ENCODE data around the gene KHDC1L. TPM values are rescaled to one million over a fixed set of nuclear protein-coding genes. Genes with fewer than 3 reads are reported as not detected.

The KHDC1L gene
- total RNA-seq, 1 experiment from 2014 or later, result not detected

DNA sequence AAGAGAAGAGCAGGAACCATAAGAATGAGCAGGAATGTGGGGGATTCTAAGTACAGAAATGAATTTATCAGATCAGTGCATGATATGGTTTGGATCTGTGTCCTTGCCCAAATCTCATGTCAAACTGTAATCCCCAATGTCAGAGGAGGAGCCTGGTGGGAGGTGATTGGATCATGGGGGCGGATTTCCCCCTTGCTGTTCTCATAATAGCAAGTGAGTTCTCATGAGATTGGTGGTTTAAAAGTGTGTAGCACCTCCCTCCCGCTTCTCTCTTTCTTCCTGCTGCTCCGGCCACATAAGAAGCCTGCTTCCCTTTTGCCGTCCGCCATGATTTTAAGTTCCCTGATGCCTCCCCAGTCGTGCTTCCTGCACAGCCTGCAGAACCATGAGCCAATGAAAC, 49.2 kb downstream of the KHDC1L start:
- Histone ChIP-seq H2BK5ac (ENCODE audit: insufficient read length, low read length) (no peak overlapping the region), H4K91ac (ENCODE audit: insufficient read length, low read depth, low read length) (no peak overlapping the region), H3K18ac (ENCODE audit: insufficient read length, low read depth, low read length) (no peak overlapping the region), H3K23me2 (ENCODE audit: insufficient read length, low read depth, low read length, poor library complexity, severe bottlenecking) (no peaks in the 10 kb centered on the region), H3K9ac (ENCODE audit: extremely low read depth, insufficient read length, low read length) (no peak overlapping the region), H3K23ac (ENCODE audit: insufficient read length, low read depth, low read length) (no peak overlapping the region), H4K5ac (ENCODE audit: insufficient read length, low read depth, low read length) (no peak overlapping the region), H2BK12ac (ENCODE audit: insufficient read length, low read depth, low read length) (no peak overlapping the region), H3K4me1 (ENCODE audit: insufficient read depth, low read length) (peaks cover 2% of the 10 kb centered on the region), H3K79me2 (ENCODE audit: insufficient read depth, low read length) (no peaks in the 10 kb centered on the region), H3K4me2 (ENCODE audit: insufficient read depth, insufficient read length, low read length) (no peak overlapping the region), H3K79me1 (ENCODE audit: insufficient read depth, low read depth, low read length, poor library complexity, severe bottlenecking) (no peaks in the 10 kb centered on the region), H4K20me1 (ENCODE audit: control insufficient read depth, insufficient read depth, insufficient read length) (no peaks in the 10 kb centered on the region), H3T11ph (ENCODE audit: low read length) (no peak overlapping the region), H3K14ac (ENCODE audit: insufficient read depth, low read length) (no peak overlapping the region), H2BK20ac (ENCODE audit: low read depth, low read length, poor library complexity, severe bottlenecking) (no peak overlapping the region), H3K27ac (ENCODE audit: insufficient read length, low read depth, low read length) (no peak overlapping the region), H4K8ac (replicated peaks; ENCODE audit: insufficient read length, low read depth, low read length) (no peak overlapping the region), H3K27me3 (ENCODE audit: insufficient read depth, low read length) (no peaks in the 10 kb centered on the region), H2BK15ac (ENCODE audit: low read depth, low read length) (no peak overlapping the region), H3K4ac (ENCODE audit: low read depth, low read length) (no peak overlapping the region), H3K9me3 (ENCODE audit: control insufficient read depth, low read depth, low read length) (no peaks in the 10 kb centered on the region), H2AFZ (ENCODE audit: low read length) (no peak overlapping the region), H2AK5ac (ENCODE audit: insufficient read length, low read length) (no peak overlapping the region), H3K56ac (ENCODE audit: insufficient read length, low read depth, low read length) (no peak overlapping the region), H2BK120ac (ENCODE audit: low read depth, low read length, poor library complexity, severe bottlenecking) (no peak overlapping the region)
- H3K4me3 Mint-ChIP-seq, result no peak overlapping the region
- peaks cover 0 to 10% of the 10 kb centered on the region in 2 experiments; a peak in 2 of 4 replicates for H3K4me1 Mint-ChIP-seq
- no peak for DNase-seq
- no peaks in the 10 kb centered on the region for H3K27me3 Mint-ChIP-seq (ENCODE audit: low read depth)
- H3K27ac Mint-ChIP-seq, result no peak overlapping the region
- no CpG with 5 or more reads among the region's 6 CpGs for WGBS (ENCODE audit: extremely low coverage, insufficient read length, low lambda C conversion rate)
- no peaks in the 10 kb centered on the region for H3K36me3 Mint-ChIP-seq (ENCODE audit: insufficient read depth in 1 of 3, low read depth in 3 of 3)
- TF ChIP-seq, protein P1, sequence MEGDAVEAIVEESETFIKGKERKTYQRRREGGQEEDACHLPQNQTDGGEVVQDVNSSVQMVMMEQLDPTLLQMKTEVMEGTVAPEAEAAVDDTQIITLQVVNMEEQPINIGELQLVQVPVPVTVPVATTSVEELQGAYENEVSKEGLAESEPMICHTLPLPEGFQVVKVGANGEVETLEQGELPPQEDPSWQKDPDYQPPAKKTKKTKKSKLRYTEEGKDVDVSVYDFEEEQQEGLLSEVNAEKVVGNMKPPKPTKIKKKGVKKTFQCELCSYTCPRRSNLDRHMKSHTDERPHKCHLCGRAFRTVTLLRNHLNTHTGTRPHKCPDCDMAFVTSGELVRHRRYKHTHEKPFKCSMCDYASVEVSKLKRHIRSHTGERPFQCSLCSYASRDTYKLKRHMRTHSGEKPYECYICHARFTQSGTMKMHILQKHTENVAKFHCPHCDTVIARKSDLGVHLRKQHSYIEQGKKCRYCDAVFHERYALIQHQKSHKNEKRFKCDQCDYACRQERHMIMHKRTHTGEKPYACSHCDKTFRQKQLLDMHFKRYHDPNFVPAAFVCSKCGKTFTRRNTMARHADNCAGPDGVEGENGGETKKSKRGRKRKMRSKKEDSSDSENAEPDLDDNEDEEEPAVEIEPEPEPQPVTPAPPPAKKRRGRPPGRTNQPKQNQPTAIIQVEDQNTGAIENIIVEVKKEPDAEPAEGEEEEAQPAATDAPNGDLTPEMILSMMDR (conservative IDR thresholded peaks at IDR 0.05), result no peak
- no peaks in the 10 kb centered on the region for H3K9me3 Mint-ChIP-seq

Data from H9 (cell line).